PFSK-1 (cell line): ENCODE results near the gene ARID3A.

ENCODE experiments used
- FOXP2 ChIP-seq: optimal IDR thresholded peaks from 2 replicates; pipeline ENCODE3; 2011; ENCODE audit warnings: borderline replicate concordance, control low read depth, inconsistent platforms; ENCODE audit not compliant: insufficient read depth; ENCODE audit errors: extremely low read length, extremely low read depth
- POLR2AphosphoS5 ChIP-seq: IDR thresholded peaks from 2 replicates; pipeline ENCODE4 v1.6.1; 2012; ENCODE audit warnings: low read depth, mild to moderate bottlenecking, control low read depth, low read length, moderate library complexity
- SIN3A ChIP-seq: IDR thresholded peaks from 2 replicates; pipeline ENCODE4 v1.6.1; 2012; ENCODE audit warnings: mild to moderate bottlenecking, low read length, moderate library complexity, borderline replicate concordance; ENCODE audit not compliant: insufficient read depth
- TAF1 ChIP-seq: IDR thresholded peaks from 2 replicates; pipeline ENCODE4 v1.6.1; 2012; ENCODE audit warnings: low read length, control low read depth, borderline replicate concordance; ENCODE audit not compliant: insufficient read depth
- TF ChIP-seq, protein P1 (sequence below), 2 experiments: IDR thresholded peaks; 2 replicates each; pipeline versions ENCODE4 v1.6.1 to v1.8.0; 2011 to 2012; ENCODE audit warnings: low read depth in 2 of 2, low read length in 2 of 2, control low read depth in 1 of 2, inconsistent platforms in 1 of 2, mild to moderate bottlenecking in 1 of 2, moderate library complexity in 1 of 2; ENCODE audit not compliant: insufficient read depth in 1 of 2

Gene ARID3A

DNA sequence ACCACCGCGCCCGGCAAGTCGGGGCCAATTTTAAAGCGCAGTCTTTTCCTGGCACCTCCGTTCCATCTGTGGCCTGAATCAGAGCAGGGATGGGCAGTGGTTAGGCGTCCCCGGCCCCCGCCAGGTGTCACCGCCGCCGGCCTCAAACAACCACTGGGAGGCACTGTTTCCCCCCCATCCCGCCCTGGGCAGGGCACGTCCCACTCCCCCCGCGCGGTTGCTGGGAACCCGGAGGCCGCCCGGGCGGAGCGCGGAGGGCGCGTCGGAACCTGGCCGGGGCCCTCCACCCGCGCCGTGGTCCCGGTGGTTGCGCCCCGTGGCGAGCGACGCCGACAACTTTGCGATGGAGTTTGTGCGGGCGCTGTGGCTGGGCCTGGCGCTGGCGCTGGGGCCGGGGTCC is 74.3 kb downstream of the ARID3A start, which contains the start of gene GRIN3B:
Gene GRIN3B, plus strand, starts transcription at position 325 of the 400 bp plus-strand sequence. Its CDS starts 19 bp downstream, at position 344.
- no peak for TF ChIP-seq POLR2AphosphoS5
- TF ChIP-seq FOXP2: no peak

DNA sequence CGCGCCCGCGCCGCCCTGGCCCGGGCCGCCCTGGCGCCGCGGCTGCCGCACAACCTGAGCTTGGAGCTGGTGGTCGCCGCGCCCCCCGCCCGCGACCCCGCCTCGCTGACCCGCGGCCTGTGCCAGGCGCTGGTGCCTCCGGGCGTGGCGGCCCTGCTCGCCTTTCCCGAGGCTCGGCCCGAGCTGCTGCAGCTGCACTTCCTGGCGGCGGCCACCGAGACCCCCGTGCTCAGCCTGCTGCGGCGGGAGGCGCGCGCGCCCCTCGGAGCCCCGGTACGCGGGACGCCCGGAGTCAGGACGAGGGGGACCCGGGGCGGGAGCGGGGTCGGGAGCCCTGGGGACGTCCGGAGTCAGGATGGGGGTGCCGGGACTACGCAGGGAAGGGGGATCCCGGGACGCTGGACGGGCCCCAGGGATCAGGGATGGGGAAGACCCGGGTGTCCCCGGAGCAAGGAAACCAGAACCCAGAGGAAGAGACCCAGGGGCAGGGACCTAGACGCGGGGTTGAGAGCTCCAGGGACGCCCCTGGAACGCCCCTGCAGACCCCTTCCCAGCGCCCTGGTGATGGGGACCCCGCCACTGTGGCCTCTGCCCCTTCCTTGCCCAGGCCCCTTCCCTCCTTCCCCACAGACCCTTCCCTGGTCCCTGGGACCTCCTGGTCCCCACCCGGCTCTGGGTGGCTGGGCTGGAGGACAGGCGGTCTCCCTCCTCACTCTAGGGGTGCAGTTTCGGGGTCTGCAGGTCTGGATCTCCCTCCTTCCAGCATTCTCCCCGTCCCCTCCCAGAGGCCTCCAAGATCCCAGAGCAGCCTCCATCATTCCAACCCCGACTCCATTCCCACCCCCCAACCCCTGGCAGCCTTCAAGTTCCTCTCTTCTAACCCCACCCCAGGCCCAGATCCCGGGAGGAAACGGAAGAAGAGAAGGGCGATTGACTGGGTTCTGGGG is 75.0 kb downstream of the ARID3A start:
- TF ChIP-seq TAF1 (no peak), POLR2AphosphoS5 (no peak), FOXP2 (no peak), SIN3A (no peak)
- TF ChIP-seq, protein P1, sequence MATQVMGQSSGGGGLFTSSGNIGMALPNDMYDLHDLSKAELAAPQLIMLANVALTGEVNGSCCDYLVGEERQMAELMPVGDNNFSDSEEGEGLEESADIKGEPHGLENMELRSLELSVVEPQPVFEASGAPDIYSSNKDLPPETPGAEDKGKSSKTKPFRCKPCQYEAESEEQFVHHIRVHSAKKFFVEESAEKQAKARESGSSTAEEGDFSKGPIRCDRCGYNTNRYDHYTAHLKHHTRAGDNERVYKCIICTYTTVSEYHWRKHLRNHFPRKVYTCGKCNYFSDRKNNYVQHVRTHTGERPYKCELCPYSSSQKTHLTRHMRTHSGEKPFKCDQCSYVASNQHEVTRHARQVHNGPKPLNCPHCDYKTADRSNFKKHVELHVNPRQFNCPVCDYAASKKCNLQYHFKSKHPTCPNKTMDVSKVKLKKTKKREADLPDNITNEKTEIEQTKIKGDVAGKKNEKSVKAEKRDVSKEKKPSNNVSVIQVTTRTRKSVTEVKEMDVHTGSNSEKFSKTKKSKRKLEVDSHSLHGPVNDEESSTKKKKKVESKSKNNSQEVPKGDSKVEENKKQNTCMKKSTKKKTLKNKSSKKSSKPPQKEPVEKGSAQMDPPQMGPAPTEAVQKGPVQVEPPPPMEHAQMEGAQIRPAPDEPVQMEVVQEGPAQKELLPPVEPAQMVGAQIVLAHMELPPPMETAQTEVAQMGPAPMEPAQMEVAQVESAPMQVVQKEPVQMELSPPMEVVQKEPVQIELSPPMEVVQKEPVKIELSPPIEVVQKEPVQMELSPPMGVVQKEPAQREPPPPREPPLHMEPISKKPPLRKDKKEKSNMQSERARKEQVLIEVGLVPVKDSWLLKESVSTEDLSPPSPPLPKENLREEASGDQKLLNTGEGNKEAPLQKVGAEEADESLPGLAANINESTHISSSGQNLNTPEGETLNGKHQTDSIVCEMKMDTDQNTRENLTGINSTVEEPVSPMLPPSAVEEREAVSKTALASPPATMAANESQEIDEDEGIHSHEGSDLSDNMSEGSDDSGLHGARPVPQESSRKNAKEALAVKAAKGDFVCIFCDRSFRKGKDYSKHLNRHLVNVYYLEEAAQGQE (IDR thresholded peaks at IDR 0.05; ENCODE audit: insufficient read depth in 1 of 2, low read depth in 2 of 2, low read length in 2 of 2): no peak

DNA sequence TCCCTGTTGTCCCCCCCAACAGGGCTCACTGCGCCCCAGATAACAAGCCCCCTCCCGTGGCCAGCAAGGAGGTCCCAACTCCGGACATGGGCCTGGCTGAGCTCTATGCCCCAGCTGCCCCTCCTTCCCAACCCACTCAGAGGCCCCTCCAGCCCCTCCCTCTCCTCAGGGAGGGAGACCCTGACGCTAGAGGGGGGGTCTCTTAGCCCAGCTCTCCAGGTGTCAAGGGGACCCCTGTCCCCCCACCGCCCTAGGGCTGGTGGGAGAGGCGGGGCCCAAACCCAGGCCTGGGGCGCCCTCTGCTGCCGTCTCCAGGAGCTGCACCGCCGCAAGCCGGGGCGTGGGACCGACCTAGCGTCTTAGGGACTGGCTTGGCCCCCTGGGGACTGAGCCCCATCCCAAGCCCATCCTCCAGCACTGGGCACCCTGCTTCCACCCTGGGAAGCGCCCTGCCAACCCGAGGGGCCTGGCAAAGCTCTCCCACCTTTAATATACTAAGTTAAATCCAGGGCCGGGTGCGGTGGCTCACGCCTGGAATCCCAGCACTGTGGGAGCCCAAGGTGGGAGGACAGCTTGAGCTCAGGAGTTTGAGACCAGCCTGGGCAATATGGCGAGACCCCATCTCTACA is 75.8 kb downstream of the ARID3A start:
- TF ChIP-seq FOXP2: peak; percentile 23
- no peak for TF ChIP-seq POLR2AphosphoS5

DNA sequence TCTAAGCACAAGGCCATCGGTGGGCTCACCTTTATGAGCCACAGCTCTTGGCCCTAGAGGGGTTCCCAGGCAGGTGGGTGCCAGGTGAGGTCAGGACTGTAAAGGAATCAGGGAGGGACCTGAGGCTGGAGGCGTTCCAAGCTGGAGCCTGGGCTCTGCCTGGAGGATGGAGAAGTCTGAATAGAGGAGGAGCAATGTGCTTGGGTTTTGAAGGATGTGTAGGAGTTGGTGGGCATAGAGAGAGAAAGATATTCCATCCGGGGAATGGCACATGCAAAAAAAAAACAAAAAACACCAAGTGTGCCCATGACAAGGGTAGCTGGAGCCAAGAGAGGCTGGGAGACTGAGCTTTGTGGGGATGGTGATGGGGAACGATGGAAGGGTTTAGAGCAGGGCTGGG is 76.8 kb downstream of the ARID3A start:
- TF ChIP-seq, protein P1 (IDR thresholded peaks at IDR 0.05; ENCODE audit: insufficient read depth in 1 of 2, low read depth in 2 of 2, low read length in 2 of 2): no peak
- no peak for TF ChIP-seq POLR2AphosphoS5
- no peak for TF ChIP-seq TAF1

DNA sequence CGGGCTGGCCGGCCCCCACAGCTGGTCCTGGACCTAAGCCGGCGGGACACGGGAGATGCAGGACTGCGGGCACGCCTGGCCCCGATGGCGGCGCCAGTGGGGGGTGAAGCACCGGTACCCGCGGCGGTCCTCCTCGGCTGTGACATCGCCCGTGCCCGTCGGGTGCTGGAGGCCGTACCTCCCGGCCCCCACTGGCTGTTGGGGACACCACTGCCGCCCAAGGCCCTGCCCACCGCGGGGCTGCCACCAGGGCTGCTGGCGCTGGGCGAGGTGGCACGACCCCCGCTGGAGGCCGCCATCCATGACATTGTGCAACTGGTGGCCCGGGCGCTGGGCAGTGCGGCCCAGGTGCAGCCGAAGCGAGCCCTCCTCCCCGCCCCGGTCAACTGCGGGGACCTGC is 77.4 kb downstream of the ARID3A start:
- no peak for TF ChIP-seq SIN3A
- TF ChIP-seq, protein P1 (IDR thresholded peaks at IDR 0.05; ENCODE audit: insufficient read depth in 1 of 2, low read depth in 2 of 2, low read length in 2 of 2): no peak
- no peak for TF ChIP-seq FOXP2
- no peak for TF ChIP-seq POLR2AphosphoS5
- no peak for TF ChIP-seq TAF1

DNA sequence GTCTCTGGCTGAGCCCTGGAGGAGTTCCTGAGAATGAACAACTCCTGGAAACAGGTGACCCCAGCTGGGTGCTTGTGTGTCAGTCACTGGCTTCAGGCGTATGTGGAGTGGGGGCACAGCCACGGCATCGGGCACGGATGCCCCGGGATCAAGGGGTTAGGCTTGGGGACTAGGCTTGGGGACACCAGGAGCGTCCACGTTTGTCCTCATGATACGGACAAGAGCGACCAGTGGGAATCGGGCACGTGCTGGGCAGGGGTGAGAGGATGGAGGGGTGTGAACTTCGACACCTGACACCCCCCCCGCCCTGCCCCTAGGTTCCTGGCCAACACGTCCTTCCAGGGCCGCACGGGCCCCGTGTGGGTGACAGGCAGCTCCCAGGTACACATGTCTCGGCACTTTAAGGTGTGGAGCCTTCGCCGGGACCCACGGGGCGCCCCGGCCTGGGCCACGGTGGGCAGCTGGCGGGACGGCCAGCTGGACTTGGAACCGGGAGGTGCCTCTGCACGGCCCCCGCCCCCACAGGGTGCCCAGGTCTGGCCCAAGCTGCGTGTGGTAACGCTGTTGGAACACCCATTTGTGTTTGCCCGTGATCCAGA is 78.5 kb downstream of the ARID3A start:
- TF ChIP-seq FOXP2 (no peak), TAF1 (no peak)
